ENCODE results near the gene MANBA. TPM values are rescaled to one million over a fixed set of nuclear protein-coding genes. Genes with fewer than 3 reads are reported as not detected.

Gene MANBA
- total and polyA plus RNA-seq, 12 donors = 21.5 to 84.1 (median 53.4) TPM

- no peak overlapping the region for H3K27ac ChIP-seq
- no peaks in the 10 kb centered on the region for H3K9me3 ChIP-seq (replicated peaks in 1 of 3)
- no peaks in the 10 kb centered on the region for H3K27me3 ChIP-seq
- intact Hi-C loops (cut with DNase I) = loop anchor here in 1 of 2 donors (10.0 kb wide), 1 partner anchor 92 kb away; the partner anchor contains the start of gene NFKB1
- peaks cover 0 to 5% of the 10 kb centered on the region in 2 donors for H3K4me1 ChIP-seq (replicated peaks in 1 of 2)
- H3K4me3 ChIP-seq = no peak overlapping the region
- peaks cover 0 to 50% of the 10 kb centered on the region in 2 donors for H3K36me3 ChIP-seq (replicated peaks in 1 of 2)
- TF ChIP-seq POLR2A (IDR thresholded peaks at IDR 0.05) = no peak
- TF ChIP-seq, protein P1, sequence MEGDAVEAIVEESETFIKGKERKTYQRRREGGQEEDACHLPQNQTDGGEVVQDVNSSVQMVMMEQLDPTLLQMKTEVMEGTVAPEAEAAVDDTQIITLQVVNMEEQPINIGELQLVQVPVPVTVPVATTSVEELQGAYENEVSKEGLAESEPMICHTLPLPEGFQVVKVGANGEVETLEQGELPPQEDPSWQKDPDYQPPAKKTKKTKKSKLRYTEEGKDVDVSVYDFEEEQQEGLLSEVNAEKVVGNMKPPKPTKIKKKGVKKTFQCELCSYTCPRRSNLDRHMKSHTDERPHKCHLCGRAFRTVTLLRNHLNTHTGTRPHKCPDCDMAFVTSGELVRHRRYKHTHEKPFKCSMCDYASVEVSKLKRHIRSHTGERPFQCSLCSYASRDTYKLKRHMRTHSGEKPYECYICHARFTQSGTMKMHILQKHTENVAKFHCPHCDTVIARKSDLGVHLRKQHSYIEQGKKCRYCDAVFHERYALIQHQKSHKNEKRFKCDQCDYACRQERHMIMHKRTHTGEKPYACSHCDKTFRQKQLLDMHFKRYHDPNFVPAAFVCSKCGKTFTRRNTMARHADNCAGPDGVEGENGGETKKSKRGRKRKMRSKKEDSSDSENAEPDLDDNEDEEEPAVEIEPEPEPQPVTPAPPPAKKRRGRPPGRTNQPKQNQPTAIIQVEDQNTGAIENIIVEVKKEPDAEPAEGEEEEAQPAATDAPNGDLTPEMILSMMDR (IDR thresholded peaks at IDR 0.05) = no peak
- WGBS, 4 donors = 88 to 94% (median 90%) methylated on average over 4 of the region's 4 CpGs
- no peak for DNase-seq
Observed at GRCh38 chr4:102596532-102596931, 164.2 kb downstream of the MANBA start.

DNA sequence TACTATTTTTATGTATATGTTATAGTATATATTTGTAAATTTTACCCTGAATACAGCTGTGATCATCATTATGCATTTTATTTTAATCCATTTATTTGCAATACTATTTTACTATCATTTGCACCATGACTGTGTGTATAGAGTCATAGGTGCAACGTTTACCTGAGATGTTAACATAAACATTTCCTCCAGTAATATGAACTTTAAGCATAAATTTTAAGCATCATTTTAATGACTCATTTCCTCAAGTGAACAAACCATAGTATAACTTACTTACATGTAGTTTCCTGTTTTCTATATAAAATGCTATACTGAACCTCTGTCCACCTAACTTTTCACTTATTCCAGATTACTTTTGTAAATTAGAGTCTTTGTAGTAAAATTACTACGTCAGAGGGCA is 166.8 kb downstream of the MANBA start:
- no peak for TF ChIP-seq POLR2A (IDR thresholded peaks at IDR 0.05)
- TF ChIP-seq, protein P1 (IDR thresholded peaks at IDR 0.05) = no peak
- no peak overlapping the region for H3K4me3 ChIP-seq
- H3K9me3 ChIP-seq (replicated peaks in 1 of 3) = no peaks in the 10 kb centered on the region
- no peaks in the 10 kb centered on the region for H3K27me3 ChIP-seq
- no peaks in the 10 kb centered on the region for H3K4me1 ChIP-seq (replicated peaks in 1 of 2)
- no peak overlapping the region for H3K27ac ChIP-seq
- intact Hi-C loops (cut with DNase I) = loop anchor here in 1 of 2 donors (10.0 kb wide), 1 partner anchor 89 kb away; the partner anchor contains the start of gene NFKB1
- peaks cover 0 to 45% of the 10 kb centered on the region in 2 donors for H3K36me3 ChIP-seq (replicated peaks in 1 of 2)
- DNase-seq = no peak
- 49 to 87% (median 72%) methylated on average over 2 of the region's 2 CpGs for WGBS, 4 donors

GRCh38 chr4:102593147-102593546 is 167.6 kb downstream of the MANBA start:
- WGBS, 4 donors = 83 to 90% (median 86%) methylated on average over 7 of the region's 7 CpGs
- H3K27me3 ChIP-seq = no peaks in the 10 kb centered on the region
- intact Hi-C loops (cut with DNase I) = loop anchor here in 1 of 2 donors (10.0 kb wide), 1 partner anchor 88 kb away; the partner anchor contains the start of gene NFKB1
- no peak overlapping the region for H3K4me3 ChIP-seq
- H3K9me3 ChIP-seq (replicated peaks in 1 of 3) = no peaks in the 10 kb centered on the region
- H3K36me3 ChIP-seq (replicated peaks in 1 of 2) = peaks cover 0 to 36% of the 10 kb centered on the region in 2 donors
- no peaks in the 10 kb centered on the region for H3K4me1 ChIP-seq (replicated peaks in 1 of 2)
- TF ChIP-seq, protein P1 (IDR thresholded peaks at IDR 0.05) = no peak
- no peak for TF ChIP-seq POLR2A (IDR thresholded peaks at IDR 0.05)
- H3K27ac ChIP-seq = no peak overlapping the region
- DNase-seq = no peak

DNA sequence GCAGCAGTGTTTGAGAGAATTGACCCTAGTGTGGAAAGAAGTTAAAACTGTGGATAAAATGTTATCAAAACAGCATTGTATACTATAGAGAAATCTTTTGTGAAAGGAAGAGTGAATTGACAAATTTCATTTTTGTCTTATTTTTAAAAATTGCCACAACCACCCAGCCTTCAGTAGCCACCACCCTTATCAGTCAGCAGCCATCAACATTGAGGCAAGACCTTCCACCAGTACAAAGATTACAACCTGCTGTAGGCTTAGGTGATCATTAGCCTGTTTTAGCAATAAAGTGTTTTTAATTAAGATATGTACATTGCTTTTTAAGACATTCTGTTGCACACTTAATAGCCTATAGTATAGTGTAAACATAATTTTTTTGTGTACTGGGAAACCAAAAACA is 168.5 kb downstream of the MANBA start:
- TF ChIP-seq POLR2A (IDR thresholded peaks at IDR 0.05) = no peak
- TF ChIP-seq, protein P1 (IDR thresholded peaks at IDR 0.05) = no peak
- no peak for DNase-seq
- no peak overlapping the region for H3K4me3 ChIP-seq
- no peaks in the 10 kb centered on the region for H3K9me3 ChIP-seq (replicated peaks in 1 of 3)
- intact Hi-C loops (cut with DNase I) = loop anchor here in 1 of 2 donors (10.0 kb wide), 1 partner anchor 87 kb away; the partner anchor contains the start of gene NFKB1
- H3K4me1 ChIP-seq (replicated peaks in 1 of 2) = no peaks in the 10 kb centered on the region
- H3K27ac ChIP-seq = no peak overlapping the region
- H3K27me3 ChIP-seq = no peaks in the 10 kb centered on the region
- H3K36me3 ChIP-seq (replicated peaks in 1 of 2) = peaks cover 0 to 27% of the 10 kb centered on the region in 2 donors

All from adrenal gland (tissue), 12 donors.